HCT116 (cell line): ENCODE data around the gene OR4E1. TPM values are rescaled to one million over a fixed set of nuclear protein-coding genes. Genes with fewer than 3 reads are reported as not detected.

Source experiments
- ATAC-seq: fragments of 200-7000 bp; cut with Tn5 transposase; 2 replicates; pipeline ENCODE4 v1.9.1; 2020; ENCODE audit warnings: mild to moderate bottlenecking, moderate library complexity
- BruUV-seq: library from RNA; stranded (reverse); fragments of 400-500 nt; replicated peaks from 2 replicates; lab custom pipeline; 2021; lab: Mats Ljungman, UMichigan
- CTCF ChIA-PET: fragments of 300-600 bp; sonication (Branson Sonifier 250); formaldehyde crosslinking; loops from one replicate; lab custom pipeline; 2021; ENCODE audit warnings: antibody characterized with exemption; lab: Charles Lee
- POLR2A ChIA-PET: fragments of 300-600, 350-600 bp; sonication (Branson Sonifier 250); formaldehyde crosslinking; loops from one replicate; lab custom pipeline; 2021; ENCODE audit warnings: antibody characterized with exemption; lab: Charles Lee
- RAD21 ChIA-PET, 2 experiments: fragments of 300-600 bp; sonication (Branson Sonifier 250); formaldehyde crosslinking; loops; one replicate each; lab custom pipeline; 2023; ENCODE audit warnings: low total read pairs in 2 of 2; ENCODE audit not compliant: uncharacterized antibody in 2 of 2, unreplicated experiment in 2 of 2, low non-redundant PET in 1 of 2; lab: Charles Lee
- DNase-seq: peaks from one replicate; pipeline ENCODE4 v3.0.0-alpha.2; 2010; ENCODE audit warnings: low read depth, low spot score
- H2AFZ ChIP-seq: fragments of 200-600 bp; shearing (Covaris generic), sonication (generic); 2 replicates; pipeline ENCODE4 v1.6.1; 2017; ENCODE audit warnings: low read depth, mixed run types, mixed read lengths, antibody characterized with exemption, low read length; ENCODE audit not compliant: poor library complexity, severe bottlenecking
- H3K27ac ChIP-seq: 2 replicates; pipeline ENCODE4 v1.5.1; 2012; ENCODE audit warnings: low read depth, low read length
- H3K27me3 ChIP-seq: fragments of 200-600 bp; sonication (generic); 2 replicates; pipeline ENCODE4 v1.6.1; 2016; ENCODE audit warnings: mixed run types, low read length, mixed read lengths; ENCODE audit not compliant: insufficient read depth
- H3K36me3 ChIP-seq, 2 experiments: fragments of 200-500 bp in 1 of 2; fragments of 200-600 bp in 1 of 2; sonication (Bioruptor generic) in 1 of 2; sonication (generic) in 1 of 2; 2 replicates each; pipeline versions ENCODE4 v1.5.1 to v1.6.1; 2014 to 2016; ENCODE audit warnings: low read length in 2 of 2, inconsistent platforms in 1 of 2, mixed read lengths in 1 of 2, mixed run types in 1 of 2; ENCODE audit not compliant: insufficient read depth in 2 of 2, control insufficient read depth in 1 of 2
- H3K4me1 ChIP-seq, 2 experiments: fragments of 200-600 bp in 1 of 2; sonication (generic) in 1 of 2; 2 replicates each; pipeline versions ENCODE4 v1.5.1 to v1.6.1; 2012 to 2017; ENCODE audit warnings: low read length in 2 of 2, inconsistent platforms in 1 of 2, mild to moderate bottlenecking in 1 of 2, mixed read lengths in 1 of 2, mixed run types in 1 of 2, moderate library complexity in 1 of 2; ENCODE audit not compliant: insufficient read depth in 2 of 2, control insufficient read depth in 1 of 2
- H3K4me2 ChIP-seq: fragments of 200-600 bp; sonication (generic); 2 replicates; pipeline ENCODE4 v1.6.1; 2017; ENCODE audit warnings: mixed run types, low read length, mixed read lengths
- H3K4me3 ChIP-seq, 2 experiments: fragments of 200-600 bp in 1 of 2; sonication (generic) in 1 of 2; replicated peaks in 1 of 2; 2 replicates each; pipeline ENCODE4 v1.5.1; 2011 to 2016; ENCODE audit warnings: low read length in 2 of 2, control low read depth in 1 of 2, low read depth in 1 of 2, mild to moderate bottlenecking in 1 of 2, mixed read lengths in 1 of 2, mixed run types in 1 of 2
- H3K79me2 ChIP-seq: fragments of 200-600 bp; sonication (generic); 2 replicates; pipeline ENCODE4 v1.6.1; 2017; ENCODE audit warnings: mild to moderate bottlenecking, mixed run types, low read length, moderate library complexity, mixed read lengths; ENCODE audit not compliant: insufficient read depth
- H3K9ac ChIP-seq: fragments of 200-600 bp; sonication (generic); 2 replicates; pipeline ENCODE4 v1.6.1; 2016; ENCODE audit warnings: low read length, mixed read lengths
- H3K9me2 ChIP-seq: fragments of 200-600 bp; sonication (generic), shearing (Covaris generic); 2 replicates; pipeline ENCODE4 v1.6.1; 2017; ENCODE audit warnings: mixed run types, mild to moderate bottlenecking, moderate library complexity; ENCODE audit not compliant: insufficient read depth
- H3K9me3 ChIP-seq, 2 experiments: fragments of 200-500 bp in 1 of 2; fragments of 200-600 bp in 1 of 2; sonication (Bioruptor generic) in 1 of 2; sonication (generic) in 1 of 2; 2 replicates each; pipeline ENCODE4 v1.6.1; 2014 to 2017; ENCODE audit warnings: low read length in 2 of 2, mixed read lengths in 2 of 2, inconsistent platforms in 1 of 2, low read depth in 1 of 2, mild to moderate bottlenecking in 1 of 2, mixed run types in 1 of 2, moderate library complexity in 1 of 2; ENCODE audit not compliant: control insufficient read depth in 1 of 2, insufficient read depth in 1 of 2
- H4K20me1 ChIP-seq: fragments of 200-600 bp; sonication (generic), shearing (Covaris generic); 2 replicates; pipeline ENCODE4 v1.6.1; 2017; ENCODE audit warnings: mixed run types, mild to moderate bottlenecking, moderate library complexity; ENCODE audit not compliant: insufficient read depth
- CBX3 ChIP-seq: IDR thresholded peaks from 2 replicates; pipeline ENCODE4 v1.6.1; 2012; ENCODE audit warnings: low read depth
- CEBPB ChIP-seq: IDR thresholded peaks from 2 replicates; pipeline ENCODE4 v1.6.1; 2012; ENCODE audit warnings: low read depth
- EGR1 ChIP-seq: IDR thresholded peaks from 2 replicates; pipeline ENCODE4 v1.6.1; 2012; ENCODE audit warnings: low read depth
- EZH2 ChIP-seq: fragments of 200-600 bp; sonication (generic); IDR thresholded peaks from 2 replicates; pipeline ENCODE4 v1.6.1; 2017; ENCODE audit warnings: antibody characterized with exemption, mixed run types
- FOSL1 ChIP-seq: IDR thresholded peaks from 2 replicates; pipeline ENCODE4 v1.6.1; 2012; ENCODE audit warnings: low read depth
- JUND ChIP-seq: IDR thresholded peaks from 2 replicates; pipeline ENCODE4 v1.6.1; 2012
- POLR2AphosphoS5 ChIP-seq: IDR thresholded peaks from 2 replicates; pipeline ENCODE4 v1.6.1; 2011; ENCODE audit warnings: mild to moderate bottlenecking, low read depth, low read length, moderate library complexity
- RAD21 ChIP-seq: IDR thresholded peaks from 2 replicates; pipeline ENCODE4 v1.6.1; 2012; ENCODE audit warnings: low read depth, mild to moderate bottlenecking
- REST ChIP-seq: IDR thresholded peaks from 2 replicates; pipeline ENCODE4 v1.6.1; 2012; ENCODE audit warnings: low read depth
- SIN3A ChIP-seq: IDR thresholded peaks from 2 replicates; pipeline ENCODE4 v1.6.1; 2012; ENCODE audit warnings: low read depth
- SP1 ChIP-seq: IDR thresholded peaks from 2 replicates; pipeline ENCODE4 v1.6.1; 2012; ENCODE audit warnings: low read depth
- SRF ChIP-seq: IDR thresholded peaks from 2 replicates; pipeline ENCODE4 v1.6.1; 2012; ENCODE audit warnings: low read depth
- YY1 ChIP-seq: IDR thresholded peaks from 2 replicates; pipeline ENCODE4 v1.6.1; 2011; ENCODE audit warnings: low read length, low read depth, moderate library complexity, mild to moderate bottlenecking; ENCODE audit not compliant: insufficient replicate concordance; ENCODE audit errors: extremely low read depth
- ZFX ChIP-seq: fragments of 450-650 bp; IDR thresholded peaks from 2 replicates; pipeline ENCODE4 v1.6.1; 2017
- ZNF274 ChIP-seq: fragments of 200-500 bp; sonication (Bioruptor generic); IDR thresholded peaks from 2 replicates; pipeline ENCODE4 v1.6.1; 2014; ENCODE audit warnings: mild to moderate bottlenecking, low read depth, low read length, inconsistent platforms
- intact Hi-C: fragments of 100-400 bp; cut with micrococcal nuclease; formaldehyde crosslinking; loops from 2 replicates; pipeline ENCODE4 v1.10.0; 2022
- total RNA-seq: library from RNA; stranded (reverse); gene quantifications from one replicate; pipeline ENCODE4 v1.2.1, GENCODE V29; 2021; ENCODE audit not compliant: unreplicated experiment
- TF ChIP-seq, protein P1 (sequence below), 3 experiments: fragments of 200-600 bp in 1 of 3; sonication (generic) in 1 of 3; IDR thresholded peaks in 2 of 3; conservative IDR thresholded peaks in 1 of 3; 2 replicates each; pipeline ENCODE4 v1.5.1; 2012 to 2017; ENCODE audit warnings: low read depth in 2 of 3, low read length in 2 of 3, antibody characterized with exemption in 1 of 3, borderline replicate concordance in 1 of 3, control low read depth in 1 of 3, mild to moderate bottlenecking in 1 of 3, mixed read lengths in 1 of 3, mixed run types in 1 of 3, moderate library complexity in 1 of 3; ENCODE audit not compliant: insufficient read depth in 1 of 3

Gene OR4E1
- total RNA-seq, 1 experiment from 2014 or later = not detected

DNA sequence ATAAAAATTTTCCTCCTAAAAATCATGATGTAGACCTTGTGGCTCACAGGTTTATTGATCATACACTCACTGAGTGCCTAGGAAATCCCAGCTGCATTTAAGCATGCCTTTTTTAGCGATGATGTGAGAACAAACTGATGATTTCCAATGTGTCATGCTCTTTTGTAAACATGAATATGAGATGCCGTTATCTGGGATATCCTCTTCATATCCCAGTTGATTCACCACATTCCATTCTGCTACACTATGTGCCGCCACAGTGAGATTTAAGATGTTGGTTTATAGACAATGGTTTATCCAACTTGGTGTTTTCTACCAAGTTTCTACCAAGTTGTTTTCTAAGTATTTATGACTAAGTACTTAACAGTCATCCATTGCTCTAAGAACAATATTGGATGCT, 5.2 kb downstream of the OR4E1 start (continued):
- TF ChIP-seq, protein P1, sequence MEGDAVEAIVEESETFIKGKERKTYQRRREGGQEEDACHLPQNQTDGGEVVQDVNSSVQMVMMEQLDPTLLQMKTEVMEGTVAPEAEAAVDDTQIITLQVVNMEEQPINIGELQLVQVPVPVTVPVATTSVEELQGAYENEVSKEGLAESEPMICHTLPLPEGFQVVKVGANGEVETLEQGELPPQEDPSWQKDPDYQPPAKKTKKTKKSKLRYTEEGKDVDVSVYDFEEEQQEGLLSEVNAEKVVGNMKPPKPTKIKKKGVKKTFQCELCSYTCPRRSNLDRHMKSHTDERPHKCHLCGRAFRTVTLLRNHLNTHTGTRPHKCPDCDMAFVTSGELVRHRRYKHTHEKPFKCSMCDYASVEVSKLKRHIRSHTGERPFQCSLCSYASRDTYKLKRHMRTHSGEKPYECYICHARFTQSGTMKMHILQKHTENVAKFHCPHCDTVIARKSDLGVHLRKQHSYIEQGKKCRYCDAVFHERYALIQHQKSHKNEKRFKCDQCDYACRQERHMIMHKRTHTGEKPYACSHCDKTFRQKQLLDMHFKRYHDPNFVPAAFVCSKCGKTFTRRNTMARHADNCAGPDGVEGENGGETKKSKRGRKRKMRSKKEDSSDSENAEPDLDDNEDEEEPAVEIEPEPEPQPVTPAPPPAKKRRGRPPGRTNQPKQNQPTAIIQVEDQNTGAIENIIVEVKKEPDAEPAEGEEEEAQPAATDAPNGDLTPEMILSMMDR (IDR thresholded peaks at IDR 0.05 in 2 of 3, conservative IDR thresholded peaks at IDR 0.05 in 1 of 3; ENCODE audit: borderline replicate concordance in 1 of 3, insufficient read depth in 1 of 3, low read depth in 2 of 3, low read length in 2 of 3) = no peak
- TF ChIP-seq ZNF274 (no peak), EGR1 (no peak)

- H3K4me2 ChIP-seq = no peak overlapping the region
- ChIA-PET RAD21 (no interaction called here), CTCF (no interaction called here), POLR2A (no interaction called here)
- no peaks in the 10 kb centered on the region for H3K9me3 ChIP-seq
- no peaks in the 10 kb centered on the region for H3K79me2 ChIP-seq
- no peak for TF ChIP-seq JUND
- no peak for TF ChIP-seq ZFX
- TF ChIP-seq CEBPB = no peak
- no peak overlapping the region for H3K4me3 ChIP-seq
- H3K27ac ChIP-seq = no peak overlapping the region
- ATAC-seq = no peak
- no peaks in the 10 kb centered on the region for H3K4me1 ChIP-seq
- no peak for DNase-seq
- peaks cover 52% of the 10 kb centered on the region for H3K27me3 ChIP-seq
- H3K36me3 ChIP-seq = no peaks in the 10 kb centered on the region
- H2AFZ ChIP-seq = no peak overlapping the region
- H4K20me1 ChIP-seq = no peaks in the 10 kb centered on the region
- H3K9me2 ChIP-seq = no peaks in the 10 kb centered on the region
- intact Hi-C loops = no loop called here
- H3K9ac ChIP-seq = no peak overlapping the region
- BruUV-seq = no TSS peak
Measured at GRCh38 chr14:21656980-21657379, 16.6 kb downstream of the OR4E1 start.

- ChIA-PET CTCF (interaction anchor here (0.5 kb wide), 1 partner anchor 12 kb away, joined by 3 read pairs; no protein-coding TSS in a partner anchor), RAD21 (no interaction called here), POLR2A (no interaction called here)
- Histone ChIP-seq H3K9ac (no peak overlapping the region), H3K4me1 (no peaks in the 10 kb centered on the region), H4K20me1 (no peaks in the 10 kb centered on the region), H3K36me3 (no peaks in the 10 kb centered on the region), H2AFZ (no peak overlapping the region), H3K4me3 (no peak overlapping the region), H3K27ac (no peak overlapping the region), H3K9me2 (no peaks in the 10 kb centered on the region), H3K9me3 (no peaks in the 10 kb centered on the region), H3K4me2 (no peak overlapping the region), H3K79me2 (no peaks in the 10 kb centered on the region), H3K27me3 (peaks cover 52% of the 10 kb centered on the region)
- no peak for DNase-seq
- ATAC-seq = no peak
- intact Hi-C loops = no loop called here
- BruUV-seq = no TSS peak
- no peak for TF ChIP-seq JUND
- no peak for TF ChIP-seq YY1
- TF ChIP-seq REST = no peak
- TF ChIP-seq EGR1 = no peak
- no peak for TF ChIP-seq CBX3
- no peak for TF ChIP-seq SIN3A
- no peak for TF ChIP-seq POLR2AphosphoS5
- no peak for TF ChIP-seq RAD21
- no peak for TF ChIP-seq ZNF274
- no peak for TF ChIP-seq SP1
- TF ChIP-seq FOSL1 = no peak
- no peak for TF ChIP-seq SRF
- no peak for TF ChIP-seq EZH2
- TF ChIP-seq CEBPB = no peak
Measured at GRCh38 chr14:21654215-21654614, 19.4 kb downstream of the OR4E1 start.
